Measurements from ENCODE around the gene PNPLA2. TPM values are rescaled to one million over a fixed set of nuclear protein-coding genes. Genes with fewer than 3 reads are reported as not detected.

Gene PNPLA2, protein sequence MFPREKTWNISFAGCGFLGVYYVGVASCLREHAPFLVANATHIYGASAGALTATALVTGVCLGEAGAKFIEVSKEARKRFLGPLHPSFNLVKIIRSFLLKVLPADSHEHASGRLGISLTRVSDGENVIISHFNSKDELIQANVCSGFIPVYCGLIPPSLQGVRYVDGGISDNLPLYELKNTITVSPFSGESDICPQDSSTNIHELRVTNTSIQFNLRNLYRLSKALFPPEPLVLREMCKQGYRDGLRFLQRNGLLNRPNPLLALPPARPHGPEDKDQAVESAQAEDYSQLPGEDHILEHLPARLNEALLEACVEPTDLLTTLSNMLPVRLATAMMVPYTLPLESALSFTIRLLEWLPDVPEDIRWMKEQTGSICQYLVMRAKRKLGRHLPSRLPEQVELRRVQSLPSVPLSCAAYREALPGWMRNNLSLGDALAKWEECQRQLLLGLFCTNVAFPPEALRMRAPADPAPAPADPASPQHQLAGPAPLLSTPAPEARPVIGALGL
- 10 to 100 TPM; 38.2 to 87.6 (median 68.0) TPM for polyA plus RNA-seq (ENCODE audit: insufficient read length in 4 of 4)

DNA sequence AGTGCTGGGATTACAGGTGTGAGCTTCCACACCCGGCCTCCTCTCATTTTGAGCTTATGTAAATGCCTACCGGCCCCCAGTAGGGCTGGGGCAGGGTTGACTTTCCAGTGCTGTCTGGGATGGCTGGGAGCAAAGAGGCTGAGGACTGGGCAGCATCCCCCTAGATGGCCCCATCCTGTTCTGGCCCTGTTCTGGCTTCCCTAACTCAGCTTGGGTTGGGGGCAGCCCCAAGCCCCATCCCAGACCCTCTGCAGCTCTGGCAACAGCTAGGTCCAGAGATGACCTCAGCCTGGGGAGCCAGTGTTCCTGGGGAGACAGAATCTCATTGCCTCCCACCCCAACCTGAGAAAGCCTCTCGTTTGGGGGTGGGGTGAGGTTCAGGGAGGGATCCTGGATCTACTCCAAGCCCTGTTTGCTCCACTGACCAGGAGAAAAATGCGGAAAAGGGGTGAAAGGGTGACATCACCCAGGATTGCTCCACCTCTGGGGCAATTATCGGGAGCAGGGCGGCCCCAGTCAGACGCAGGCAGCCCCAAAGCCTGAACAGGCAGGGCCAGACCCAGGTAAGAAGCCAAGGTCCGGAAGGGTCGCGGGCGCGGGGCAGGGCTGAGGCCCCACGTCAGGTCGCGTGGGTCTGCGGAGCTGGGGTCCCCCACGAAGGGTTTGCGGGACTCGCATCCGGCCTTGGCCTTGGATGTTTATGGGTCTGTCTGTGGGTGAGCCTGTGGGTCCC is at the start of gene PNPLA2:
PNPLA2 (plus strand) TSS at position 519 of the 733 bp plus-strand sequence. CDS start 805 bp downstream, outside the sequence.
- DNase-seq (ENCODE audit: low read depth in 4 of 4, low spot score in 2 of 4) = no peak

DNA sequence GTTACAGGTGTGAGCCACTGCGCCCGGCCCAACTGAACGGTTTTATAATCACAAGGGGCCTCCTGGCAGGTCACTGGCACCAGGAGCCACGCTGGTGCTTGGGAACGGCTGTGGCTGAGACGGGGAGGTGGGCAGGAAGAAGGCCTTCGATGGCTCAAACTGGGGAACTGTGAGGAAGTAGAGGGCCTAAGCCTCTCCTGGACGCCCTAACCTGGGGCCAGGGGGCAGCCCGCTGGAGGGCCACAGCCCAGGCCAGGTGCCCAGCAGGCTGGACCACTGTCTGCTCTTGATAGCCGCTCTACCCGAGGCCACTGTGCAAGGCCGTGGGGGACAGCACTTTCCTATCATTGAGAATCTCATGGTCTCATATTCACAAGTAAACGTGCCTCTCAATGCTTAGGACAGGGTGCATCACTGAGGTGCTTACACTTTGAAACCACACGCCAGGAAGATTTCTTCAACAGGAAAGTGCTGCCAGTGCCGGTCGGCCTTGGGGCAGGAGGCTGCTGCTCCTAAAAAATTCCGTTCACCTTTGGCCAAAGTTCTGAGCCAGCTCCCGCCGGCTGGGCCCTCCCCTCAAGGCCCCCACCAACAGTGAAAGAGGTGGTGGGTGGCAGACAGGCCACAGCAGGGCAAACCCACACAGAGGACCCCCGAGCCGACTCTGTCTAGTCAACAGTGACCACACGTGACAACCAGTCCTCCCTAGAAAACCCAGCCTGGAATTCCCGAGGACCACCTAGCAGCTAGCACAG is 48.6 kb upstream of the PNPLA2 start:
- no peak for DNase-seq (ENCODE audit: low read depth in 4 of 4, low spot score in 2 of 4)

DNA sequence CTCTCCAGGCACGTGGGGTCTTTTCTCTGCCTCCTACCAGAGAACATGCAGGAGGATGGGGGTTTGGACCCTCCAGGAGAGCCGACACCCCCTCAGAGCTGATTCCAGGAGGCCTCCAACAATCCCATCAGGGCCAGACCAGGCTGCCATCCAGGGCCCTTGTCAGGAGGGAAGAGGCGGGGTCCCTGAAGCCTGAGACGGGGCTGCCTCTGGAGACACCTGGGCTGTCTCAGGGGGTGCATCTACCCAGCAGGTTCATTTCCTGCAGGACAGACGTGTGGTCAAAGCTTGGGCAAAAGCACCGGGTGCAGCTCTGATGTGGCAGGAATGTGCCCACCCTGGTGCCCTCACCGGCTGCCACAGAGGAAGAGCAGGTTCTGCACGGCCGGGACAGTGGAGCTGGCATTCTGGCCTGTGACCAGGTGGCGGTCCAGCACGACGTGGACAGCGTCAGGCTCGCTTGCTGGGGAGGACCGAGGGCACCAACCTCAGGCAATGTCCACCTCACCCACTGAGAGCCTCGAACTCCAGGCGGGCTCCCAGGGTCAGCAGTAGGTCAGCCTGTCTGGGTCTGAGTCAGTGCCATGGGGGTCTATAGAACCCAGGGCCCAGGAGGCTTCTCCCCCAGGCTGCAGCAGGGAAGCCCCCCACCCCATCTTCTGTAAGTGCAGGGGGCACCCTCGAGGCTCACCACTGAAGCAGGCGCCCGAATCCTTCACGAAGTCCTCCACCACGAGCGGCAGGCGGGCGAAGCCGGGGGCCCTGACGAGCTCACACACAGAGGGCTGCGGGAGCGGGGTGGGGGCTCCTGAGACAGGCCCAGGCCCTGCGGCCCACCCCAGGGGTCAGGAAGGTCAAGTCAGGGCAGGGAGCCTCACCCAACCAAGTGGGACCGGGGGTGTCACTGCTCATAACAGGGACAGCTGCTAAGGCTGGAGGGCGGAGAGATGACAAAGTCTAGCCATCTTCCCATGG is 47.8 kb upstream of the PNPLA2 start:
- DNase-seq (ENCODE audit: low read depth in 4 of 4, low spot score in 2 of 4) = no peak

DNA sequence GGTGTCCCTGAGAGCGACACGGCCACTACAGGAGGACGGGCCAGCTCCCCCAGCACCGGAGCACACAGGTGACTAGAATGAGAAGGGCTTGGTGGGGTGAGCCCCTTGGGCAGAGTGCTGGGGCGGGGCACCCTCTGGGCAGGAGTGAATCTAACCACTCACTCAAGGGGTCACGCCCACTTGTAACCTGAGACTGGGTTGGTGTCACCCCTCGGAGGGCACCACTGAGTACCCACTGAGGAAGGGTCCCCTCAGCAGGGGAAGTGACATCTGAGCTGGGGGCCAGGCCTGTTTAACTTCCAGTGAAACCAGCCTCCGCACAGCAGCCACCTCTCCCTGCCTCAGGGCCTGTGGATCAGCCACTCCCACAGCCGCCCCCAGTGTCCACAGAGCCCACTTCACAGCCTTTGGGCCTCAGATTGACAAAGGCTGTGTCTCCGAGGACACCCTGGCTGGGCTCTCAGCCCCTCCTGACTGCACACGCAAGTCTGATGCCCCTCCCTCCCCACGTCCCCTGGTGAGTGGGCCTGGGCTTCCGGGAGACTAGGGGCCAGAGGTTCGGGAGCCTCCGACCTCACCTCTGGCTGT is 47.0 kb upstream of the PNPLA2 start:
- DNase-seq (ENCODE audit: low read depth in 4 of 4, low spot score in 2 of 4) = no peak

DNA sequence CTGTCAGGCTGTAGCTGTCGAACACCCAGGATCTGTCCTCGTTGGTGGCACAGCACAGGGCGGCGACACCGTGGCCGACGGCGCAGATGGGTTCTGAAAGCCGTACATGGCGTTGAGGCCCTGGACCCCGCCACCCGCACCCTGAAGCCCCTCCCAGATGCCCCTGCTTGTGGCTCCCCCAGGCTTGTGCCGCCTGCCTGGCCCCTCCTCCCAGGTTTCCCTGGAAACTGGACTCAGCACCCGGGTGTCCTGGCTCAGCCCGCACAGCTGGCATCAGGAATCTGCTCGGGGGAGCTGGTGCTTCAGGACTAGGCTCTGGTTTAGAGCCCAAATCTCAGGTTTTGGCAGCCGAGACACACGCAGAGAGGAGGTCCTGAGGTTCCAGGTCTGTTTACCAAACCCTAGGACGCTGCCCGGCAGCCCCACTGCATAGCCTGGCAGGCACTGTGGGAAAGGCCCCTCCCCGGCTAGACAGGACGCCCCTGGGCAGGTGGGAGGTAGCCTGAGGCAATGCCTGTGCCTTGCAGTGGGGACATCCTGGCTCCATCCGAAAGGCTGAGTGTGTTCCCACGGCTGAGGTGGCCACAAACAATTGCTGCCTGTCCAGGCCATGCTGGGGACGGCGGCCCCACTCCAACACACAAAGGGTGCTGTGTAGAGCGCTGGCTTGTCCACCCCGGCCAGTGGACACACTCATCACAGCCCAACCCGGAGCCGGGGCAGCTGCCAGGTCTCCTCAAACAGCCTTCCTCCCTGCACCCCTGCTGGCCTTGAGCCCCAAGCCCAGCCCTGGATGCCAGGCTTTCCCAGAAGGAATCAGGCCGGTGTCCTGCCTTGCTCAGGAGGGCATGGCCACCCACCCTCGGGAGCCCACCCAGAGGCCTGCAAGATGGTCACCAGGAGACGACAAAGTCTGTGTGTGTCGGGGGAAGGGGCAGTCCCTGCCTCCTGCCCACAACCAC is 46.0 kb upstream of the PNPLA2 start:
- DNase-seq (ENCODE audit: low read depth in 4 of 4, low spot score in 2 of 4) = no peak

DNA sequence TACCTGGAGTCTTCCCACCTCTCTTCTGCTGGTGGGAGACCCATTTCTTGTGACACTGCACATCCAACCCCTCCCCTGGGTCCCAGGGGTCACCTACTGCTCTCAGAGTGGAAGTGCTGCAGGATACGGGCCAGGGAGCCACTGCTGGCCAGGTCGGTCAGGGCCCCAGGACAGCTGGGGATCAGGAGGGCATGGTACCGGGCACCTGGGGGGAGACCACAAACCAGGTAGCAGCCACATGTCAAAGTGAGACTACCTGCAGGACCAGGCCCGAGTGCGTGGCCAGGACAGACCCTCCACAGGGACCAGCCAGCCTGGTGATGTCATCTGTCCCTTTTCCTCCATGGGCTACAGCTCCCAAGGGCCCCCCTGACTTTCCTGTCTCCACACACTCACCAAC is 45.3 kb upstream of the PNPLA2 start:
- DNase-seq (ENCODE audit: low read depth in 4 of 4, low spot score in 2 of 4) = no peak

DNA sequence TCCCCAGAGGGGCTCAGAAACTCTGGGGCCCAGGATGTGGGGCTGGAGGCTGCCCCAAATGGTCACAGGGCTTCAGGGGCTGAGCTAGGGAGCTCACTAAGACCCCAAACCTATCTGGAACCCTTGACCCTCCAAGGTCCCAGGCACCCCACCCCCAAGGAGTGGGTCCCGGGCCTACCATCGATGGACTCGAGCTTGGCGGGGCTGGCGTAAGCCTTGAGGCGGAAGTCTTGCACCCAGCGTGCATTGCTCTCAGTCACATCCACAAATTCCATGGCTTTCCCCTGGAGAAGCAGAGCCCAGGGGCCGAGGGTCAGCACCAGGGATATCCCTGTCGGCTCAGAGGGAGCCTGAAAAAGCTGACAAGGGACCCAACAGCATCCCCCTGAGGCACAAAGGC is 44.9 kb upstream of the PNPLA2 start:
- DNase-seq (ENCODE audit: low read depth in 4 of 4, low spot score in 2 of 4) = no peak

DNA sequence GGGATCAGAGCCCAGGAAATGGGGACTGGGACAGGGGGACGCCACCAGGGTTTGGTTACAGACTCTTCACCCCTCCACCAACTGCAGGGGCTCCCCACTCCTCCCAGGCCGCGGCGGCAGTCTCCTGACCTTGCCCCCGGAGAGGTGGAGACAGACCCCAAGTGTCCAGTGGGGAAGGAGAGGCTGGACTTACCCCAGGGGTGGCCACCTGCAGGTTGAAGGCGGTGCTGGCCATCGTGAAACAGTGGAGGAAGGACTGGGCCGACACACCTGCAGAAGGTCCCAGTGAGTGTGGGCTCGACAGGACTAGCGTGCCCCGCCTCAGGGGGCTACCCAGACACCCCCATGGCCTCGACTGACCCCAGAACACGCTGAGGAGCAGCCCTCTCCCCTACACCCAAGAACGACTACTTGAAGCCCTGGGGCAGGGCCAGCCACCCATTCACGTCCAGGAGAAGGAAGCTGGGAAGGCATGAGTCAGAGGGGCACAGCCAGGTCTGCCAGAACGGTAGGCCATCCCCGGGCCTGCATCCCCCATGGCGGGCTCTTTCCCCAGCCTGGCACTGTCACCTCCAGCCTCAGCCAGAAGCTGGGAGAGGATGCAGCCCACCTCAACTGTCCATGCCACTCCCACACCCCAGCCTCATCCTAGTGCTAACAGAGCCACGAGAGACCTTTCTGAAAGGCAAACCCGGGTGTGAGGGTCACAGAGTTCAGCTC is 43.7 kb upstream of the PNPLA2 start:
- no peak for DNase-seq (ENCODE audit: low read depth in 4 of 4, low spot score in 2 of 4)

DNA sequence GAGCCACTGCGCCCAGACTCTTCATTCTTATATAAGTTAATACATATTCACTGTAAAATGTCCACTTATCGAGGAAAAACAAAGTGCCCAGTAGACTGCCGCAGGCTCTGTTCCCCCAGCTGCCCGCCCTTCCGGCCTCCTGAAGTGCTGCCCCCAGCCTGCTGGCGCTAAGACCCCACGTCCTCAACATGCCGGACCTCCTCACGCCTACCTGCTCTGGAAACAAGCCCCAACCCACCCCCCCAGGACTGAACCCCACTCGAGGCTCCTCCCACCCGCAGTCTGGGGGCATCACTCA is 42.5 kb upstream of the PNPLA2 start:
- no peak for DNase-seq (ENCODE audit: low read depth in 4 of 4, low spot score in 2 of 4)

DNA sequence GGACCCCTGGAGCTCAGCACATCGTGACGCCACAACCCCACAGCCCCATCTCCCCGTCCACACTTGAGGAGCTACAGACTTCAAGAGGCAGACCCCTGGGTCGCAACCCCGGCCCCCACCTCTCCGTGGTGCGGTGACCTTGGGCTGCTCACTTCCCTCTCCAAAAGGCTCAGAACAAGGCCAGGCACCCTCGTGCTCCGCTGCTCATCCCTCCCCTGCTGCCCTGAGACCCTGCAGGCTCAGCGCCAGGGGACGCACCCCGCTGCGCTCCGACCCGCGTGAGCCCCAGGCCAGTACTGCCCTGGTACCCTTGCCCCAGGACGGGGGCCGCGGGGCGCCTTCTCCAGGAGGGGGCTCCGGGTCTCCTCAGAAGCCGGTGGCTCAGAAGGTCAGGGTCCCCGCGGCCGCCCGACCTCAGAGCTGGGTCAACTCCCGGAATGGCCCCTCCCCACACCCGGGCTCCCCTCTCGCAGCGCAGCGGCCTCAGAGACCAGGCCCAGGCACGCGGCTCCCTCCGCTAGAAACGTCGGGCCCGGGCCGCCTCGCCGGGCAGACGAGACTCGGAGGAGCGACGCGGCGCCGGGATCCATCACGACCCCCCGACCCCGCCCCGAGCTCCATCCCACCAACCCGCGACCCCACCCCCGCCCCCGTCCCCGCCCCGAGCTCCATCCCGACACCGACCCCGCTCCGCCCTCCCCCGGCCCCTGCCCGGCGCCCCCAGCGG is 42.0 kb upstream of the PNPLA2 start:
- no peak for DNase-seq (ENCODE audit: low read depth in 4 of 4, low spot score in 2 of 4)

DNA sequence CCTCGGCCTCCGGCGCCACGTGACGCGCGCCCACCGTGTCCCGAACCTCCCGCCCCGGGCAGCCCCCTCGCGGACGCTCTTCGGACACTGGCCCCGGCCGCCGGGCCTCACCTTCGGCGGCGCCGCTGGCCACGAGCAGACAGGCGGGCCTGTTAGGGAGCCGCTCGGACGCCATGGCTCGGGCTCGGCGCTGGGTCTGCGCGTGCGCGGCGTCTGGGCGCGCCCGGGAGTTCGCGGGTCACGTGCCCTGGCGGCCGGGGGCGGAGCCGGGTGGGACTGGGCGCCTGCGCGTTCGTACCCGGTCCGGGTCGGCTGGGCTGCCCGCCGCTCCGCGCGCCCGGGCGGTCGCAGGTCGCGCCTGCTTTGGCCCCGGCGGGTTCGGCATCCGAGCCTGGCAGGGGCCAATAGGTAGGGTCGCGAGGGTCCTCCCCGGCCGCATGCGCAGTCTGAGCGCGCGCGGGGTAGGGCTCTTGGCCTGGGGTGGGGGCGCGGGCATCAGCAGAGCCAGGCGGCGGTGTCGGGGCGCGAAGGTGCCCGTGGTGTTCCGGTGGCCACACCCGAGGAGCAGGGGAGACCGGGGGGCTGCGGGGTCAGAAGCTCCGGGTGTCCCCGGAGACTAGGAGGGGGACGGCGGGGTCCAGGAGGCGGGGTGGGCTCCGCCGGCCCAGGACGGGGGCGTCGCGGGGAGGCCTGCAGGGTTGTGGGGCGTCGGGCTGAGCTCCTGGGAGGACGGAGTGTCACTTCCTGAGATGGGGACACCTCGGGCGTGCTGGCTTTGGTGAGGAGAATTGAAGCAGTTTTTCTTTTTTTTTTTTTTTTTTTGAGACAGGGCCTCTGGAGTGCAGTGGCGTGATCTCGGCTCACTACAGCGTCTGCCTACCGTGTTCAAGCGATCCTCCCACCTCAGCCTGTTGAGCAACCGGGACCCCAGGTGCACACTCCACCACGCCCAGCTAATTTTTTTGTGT is 41.1 kb upstream of the PNPLA2 start, which contains the start of gene GATD1:
GATD1 (minus strand) TSS at position 200 of the 968 bp plus-strand sequence; CDS start at position 175, 25 bp downstream.
- peak in 3 of 4 donors; percentile 74 to 85 (median 77) for DNase-seq (ENCODE audit: low read depth in 4 of 4, low spot score in 2 of 4)

DNA sequence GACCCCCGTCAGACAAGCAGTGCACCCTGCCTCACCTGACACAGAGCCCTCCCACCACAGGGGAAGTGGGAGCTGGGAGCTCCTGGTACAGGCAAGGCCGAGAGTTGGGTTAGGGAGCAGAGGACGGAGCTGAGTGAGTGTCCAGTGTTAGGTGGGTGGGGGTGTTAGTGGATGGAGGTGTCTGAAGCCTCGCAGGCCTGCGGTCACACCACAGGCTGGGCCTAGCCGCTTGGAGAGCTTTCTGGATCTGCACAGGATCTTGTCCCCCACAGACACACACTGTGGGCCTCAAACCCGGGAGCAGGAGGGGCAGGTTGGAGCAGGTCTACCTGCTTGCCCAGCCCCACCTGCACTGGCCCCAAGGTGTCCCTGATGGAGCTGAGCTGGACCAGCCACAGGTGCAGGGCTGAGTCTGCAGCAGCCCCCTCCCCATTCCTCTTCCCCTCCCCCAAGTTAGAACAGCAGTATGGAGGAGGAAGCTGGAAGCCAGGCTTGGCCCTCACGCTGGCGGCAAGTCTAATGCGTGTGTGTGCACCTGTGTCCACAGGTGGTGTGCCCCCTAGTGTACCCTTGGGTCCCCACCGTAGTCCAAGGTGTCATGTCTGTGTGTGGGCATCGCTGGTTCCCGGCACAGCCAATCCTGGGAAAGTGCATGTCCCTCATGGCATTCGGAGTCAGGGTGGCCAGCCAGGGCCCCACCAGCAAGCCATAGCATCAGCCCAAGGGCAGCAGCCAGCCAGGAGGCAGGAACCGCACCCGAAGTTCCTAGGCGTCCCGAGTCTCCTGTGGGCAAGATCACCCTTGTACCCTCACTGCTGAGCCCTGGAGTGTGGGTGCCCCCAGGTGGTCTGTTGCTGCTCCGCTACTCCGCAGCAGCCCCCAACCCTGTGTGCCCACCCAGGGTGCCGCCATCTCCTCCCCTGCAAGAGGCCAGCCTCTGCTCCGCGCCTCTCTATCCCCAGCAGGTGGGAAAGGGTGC is 39.4 kb upstream of the PNPLA2 start:
- no peak for DNase-seq (ENCODE audit: low read depth in 4 of 4, low spot score in 2 of 4)

DNA sequence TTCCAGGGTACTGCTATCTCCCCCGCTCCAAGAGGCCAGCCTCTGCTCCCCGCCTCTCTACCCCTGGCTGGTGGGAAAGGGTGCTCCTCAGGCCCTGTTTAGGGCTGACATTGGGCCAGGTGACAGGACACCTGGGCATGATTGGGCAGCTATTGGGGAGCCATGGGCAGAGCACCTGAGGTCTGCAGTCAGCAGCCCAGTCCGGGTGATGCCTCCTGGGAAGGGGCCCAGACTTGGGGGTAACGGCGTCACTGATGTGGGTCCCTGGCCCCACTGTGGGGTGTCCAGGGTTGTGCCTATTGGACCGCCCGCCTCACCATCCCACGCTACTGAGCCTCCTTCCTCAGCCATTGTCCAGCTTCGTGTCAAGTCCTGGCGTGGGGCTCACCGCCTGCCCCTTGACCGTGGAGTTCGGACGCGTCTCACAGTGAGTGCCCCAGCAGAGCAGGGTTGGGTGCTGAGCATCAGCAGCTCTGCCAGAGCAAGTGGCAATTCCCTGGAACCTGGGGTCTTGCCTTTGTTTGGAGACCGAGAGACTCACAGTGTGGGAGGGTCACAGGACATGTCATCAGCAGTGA is 38.7 kb upstream of the PNPLA2 start:
- DNase-seq (ENCODE audit: low read depth in 4 of 4, low spot score in 2 of 4) = no peak

Measured in left renal cortex interstitium (tissue), 4 donors.